Daoy (cell line): ENCODE data around the gene C1QL1. TPM values are rescaled to one million over a fixed set of nuclear protein-coding genes. Genes with fewer than 3 reads are reported as not detected.
A peak's percentile ranks its signal among the peaks of the same experiment; 100 is the strongest.

ENCODE experiments used
- DNase-seq: peaks from one replicate; pipeline ENCODE4 v3.0.0-alpha.2; 2015; ENCODE audit warnings: low read depth
- total RNA-seq: library from RNA; depleted of rRNA; stranded (reverse); fragments of >200 nt; shearing (Covaris generic); gene quantifications from 2 replicates; pipeline ENCODE4 v1.2.3, GENCODE V29; 2014; rRNA removed

C1QL1 gene
- total RNA-seq, 1 experiment from 2014 or later, result 1.2 TPM

GRCh38 chr17:44915862-44916780 is 52.0 kb downstream of the C1QL1 start:
- peak; percentile 17 for DNase-seq

- peak; percentile 3 for DNase-seq
Observed at GRCh38 chr17:44915321-44915726, 52.8 kb downstream of the C1QL1 start, which contains the start of gene GFAP. GFAP (minus strand) TSS chr17:44915500; CDS start chr17:44915486, 14 bp downstream.

GRCh38 chr17:44914698-44915271 is 53.3 kb downstream of the C1QL1 start:
- DNase-seq, result no peak

GRCh38 chr17:44914148-44914547 is 54.0 kb downstream of the C1QL1 start:
- DNase-seq, result no peak

- DNase-seq, result peak; percentile 8
Observed at GRCh38 chr17:44913676-44914075, 54.4 kb downstream of the C1QL1 start.

GRCh38 chr17:44912763-44913544 is 55.1 kb downstream of the C1QL1 start:
- DNase-seq, result peak; percentile 3

GRCh38 chr17:44911133-44912001 is 56.7 kb downstream of the C1QL1 start:
- peak; percentile 50 for DNase-seq

GRCh38 chr17:44910231-44911106 is 57.6 kb downstream of the C1QL1 start:
- peak; percentile 3 for DNase-seq

Other genes with a start within 250 kb of the C1QL1 start
- 0.17 TPM in 1 of 2 replicates, not detected in the other for gene ADAM11, start 209.3 kb downstream of the C1QL1 start, total RNA-seq
- gene GJC1, start 138.0 kb downstream of the C1QL1 start, total RNA-seq, result 12.4 and 15.7 TPM in 2 replicates
- gene HIGD1B, start 120.4 kb downstream of the C1QL1 start, total RNA-seq, result not detected in 2 replicates
- 176 and 293 TPM in 2 replicates for gene EFTUD2, start 68.9 kb downstream of the C1QL1 start, total RNA-seq
- 2.4 TPM in 1 of 2 replicates, not detected in the other for gene GFAP, start 52.8 kb downstream of the C1QL1 start, total RNA-seq
- 4.9 and 8.4 TPM in 2 replicates for gene KIF18B, start 20.5 kb downstream of the C1QL1 start, total RNA-seq
- gene DCAKD, start 83.3 kb upstream of the C1QL1 start, total RNA-seq, result 25.7 and 47.8 TPM in 2 replicates
- gene NMT1, start 93.0 kb upstream of the C1QL1 start, total RNA-seq, result 112 and 640 TPM in 2 replicates
- 5.3 and 8.7 TPM in 2 replicates for gene PLCD3, start 164.2 kb upstream of the C1QL1 start, total RNA-seq
- gene ACBD4, start 167.4 kb upstream of the C1QL1 start, total RNA-seq, result 0.57 TPM in 1 of 2 replicates, not detected in the other
- gene HEXIM1, start 180.2 kb upstream of the C1QL1 start, total RNA-seq, result 4.4 and 7.2 TPM in 2 replicates
- 1.7 and 3.4 TPM in 2 replicates for gene HEXIM2, start 193.6 kb upstream of the C1QL1 start, total RNA-seq